GM21529 (cell line): ENCODE results near the gene EVA1C.
"Not testable (repeated sequence)": the region's sequence is repeated elsewhere in the genome, so short reads cannot be mapped to it uniquely, and the experiment has no call there.

Source experiments
- ATAC-seq: cut with Tn5 transposase; IDR thresholded peaks from one replicate; pipeline ENCODE4 v1.9.1; 2021; ENCODE audit not compliant: unreplicated experiment

EVA1C gene

GRCh38 chr21:32521736-32522355 lies 109.3 kb downstream of the EVA1C start:
- ATAC-seq = no peak

GRCh38 chr21:32523463-32523862 lies 111.0 kb downstream of the EVA1C start:
- no peak for ATAC-seq

- ATAC-seq = no peak
Observed at GRCh38 chr21:32523988-32524719, 111.6 kb downstream of the EVA1C start.

- ATAC-seq = no peak
Observed at GRCh38 chr21:32525282-32525681, 112.8 kb downstream of the EVA1C start.

GRCh38 chr21:32529679-32530078 lies 117.2 kb downstream of the EVA1C start:
- ATAC-seq = no peak

- ATAC-seq = not testable (repeated sequence)
Observed at GRCh38 chr21:32530809-32531208, 118.3 kb downstream of the EVA1C start.

GRCh38 chr21:32531561-32531960 lies 119.1 kb downstream of the EVA1C start:
- not testable (repeated sequence) for ATAC-seq

GRCh38 chr21:32532636-32533035 lies 120.1 kb downstream of the EVA1C start:
- ATAC-seq = no peak

- no peak for ATAC-seq
Observed at GRCh38 chr21:32533053-32533452, 120.5 kb downstream of the EVA1C start.

- no peak for ATAC-seq
Observed at GRCh38 chr21:32533611-32534010, 121.1 kb downstream of the EVA1C start.

GRCh38 chr21:32534113-32534512 lies 121.6 kb downstream of the EVA1C start:
- ATAC-seq = no peak

- no peak for ATAC-seq
Observed at GRCh38 chr21:32535612-32536011, 123.1 kb downstream of the EVA1C start.

GRCh38 chr21:32537569-32537881 lies 125.0 kb downstream of the EVA1C start:
- ATAC-seq = no peak

- ATAC-seq = no peak
Observed at GRCh38 chr21:32538147-32538792, 125.8 kb downstream of the EVA1C start.

GRCh38 chr21:32539378-32539777 lies 126.9 kb downstream of the EVA1C start:
- no peak for ATAC-seq

GRCh38 chr21:32543056-32543455 lies 130.6 kb downstream of the EVA1C start:
- ATAC-seq = not testable (repeated sequence)

- no peak for ATAC-seq
Observed at GRCh38 chr21:32543975-32544374, 131.5 kb downstream of the EVA1C start.

- ATAC-seq = no peak
Observed at GRCh38 chr21:32544697-32545096, 132.2 kb downstream of the EVA1C start.

- ATAC-seq = no peak
Observed at GRCh38 chr21:32545948-32546441, 133.5 kb downstream of the EVA1C start.

GRCh38 chr21:32547018-32547417 lies 134.5 kb downstream of the EVA1C start:
- ATAC-seq = no peak

- ATAC-seq = no peak
Observed at GRCh38 chr21:32548978-32549377, 136.5 kb downstream of the EVA1C start.

GRCh38 chr21:32549440-32549839 lies 136.9 kb downstream of the EVA1C start:
- no peak for ATAC-seq
